Activated gamma-delta T cell (primary cell): ENCODE measurements around the gene DCTN3.
A peak's percentile ranks its signal among the peaks of the same experiment; 100 is the strongest.

Source experiments
- DNase-seq: peaks from one replicate; lab custom pipeline; 2025; lab: John Stamatoyannopoulos, UW

DCTN3 gene

DNA sequence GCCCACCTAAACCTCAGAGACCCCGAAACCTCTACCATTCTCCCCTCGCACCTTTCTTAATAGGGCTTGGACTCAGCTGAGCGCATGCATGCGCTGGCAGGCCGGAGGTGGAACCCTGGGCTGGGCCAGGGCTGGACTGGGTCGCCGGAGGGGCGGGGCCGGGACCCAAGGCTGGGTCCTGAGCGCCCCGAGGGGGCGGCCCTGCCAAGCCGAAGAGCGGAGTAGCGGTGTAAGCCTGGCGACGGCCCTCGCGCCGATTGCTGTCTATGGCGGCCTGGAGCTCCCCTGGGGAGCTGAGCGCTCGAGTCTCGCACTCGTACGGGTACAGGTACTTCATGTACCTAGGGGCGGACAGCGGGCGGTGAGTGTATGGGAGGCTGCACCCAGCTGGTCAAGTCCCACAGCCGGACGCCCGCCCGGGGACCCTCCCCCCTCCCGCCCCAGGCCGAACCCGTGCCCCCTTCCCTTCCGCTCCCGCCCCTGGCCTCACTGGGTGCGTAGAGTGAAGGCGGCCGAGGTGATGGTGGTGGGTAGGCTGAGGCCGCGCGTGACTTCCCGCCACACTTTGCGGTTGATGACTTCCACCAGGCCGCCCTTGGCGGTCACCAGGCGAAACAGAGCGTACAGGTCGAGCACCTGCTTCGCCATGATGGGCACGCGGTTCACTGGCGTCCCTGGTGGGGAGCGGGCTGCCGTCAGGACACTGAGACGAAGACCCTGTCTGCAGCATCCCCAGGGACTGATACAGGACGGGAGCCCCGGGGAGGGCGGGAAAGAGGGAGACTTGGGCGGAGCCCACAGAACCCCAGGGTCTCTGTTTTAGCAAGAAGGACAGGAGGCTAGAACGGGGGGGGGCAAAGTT, 3.3 kb upstream of the DCTN3 start:
- DNase-seq = no peak

DNA sequence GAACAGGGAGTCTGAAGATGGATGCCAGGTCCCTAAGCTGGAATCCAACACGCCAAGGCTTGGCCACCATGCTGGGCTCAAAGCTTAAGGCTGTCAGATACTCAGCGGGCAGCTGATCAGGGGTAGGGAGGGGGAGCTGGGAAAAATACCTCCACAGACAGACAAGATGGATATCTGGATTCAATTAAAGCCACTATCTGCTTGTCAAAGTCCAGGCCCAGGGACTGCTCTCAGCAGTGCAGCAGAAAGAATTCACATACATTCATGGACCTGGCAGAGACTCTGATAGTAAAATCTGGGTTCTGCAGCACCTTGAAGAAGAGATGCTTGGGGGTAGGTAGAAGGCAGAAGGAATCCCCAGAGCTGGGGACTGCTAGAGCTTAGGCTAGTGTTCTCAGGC, 5.2 kb downstream of the DCTN3 start:
- no peak for DNase-seq

DNA sequence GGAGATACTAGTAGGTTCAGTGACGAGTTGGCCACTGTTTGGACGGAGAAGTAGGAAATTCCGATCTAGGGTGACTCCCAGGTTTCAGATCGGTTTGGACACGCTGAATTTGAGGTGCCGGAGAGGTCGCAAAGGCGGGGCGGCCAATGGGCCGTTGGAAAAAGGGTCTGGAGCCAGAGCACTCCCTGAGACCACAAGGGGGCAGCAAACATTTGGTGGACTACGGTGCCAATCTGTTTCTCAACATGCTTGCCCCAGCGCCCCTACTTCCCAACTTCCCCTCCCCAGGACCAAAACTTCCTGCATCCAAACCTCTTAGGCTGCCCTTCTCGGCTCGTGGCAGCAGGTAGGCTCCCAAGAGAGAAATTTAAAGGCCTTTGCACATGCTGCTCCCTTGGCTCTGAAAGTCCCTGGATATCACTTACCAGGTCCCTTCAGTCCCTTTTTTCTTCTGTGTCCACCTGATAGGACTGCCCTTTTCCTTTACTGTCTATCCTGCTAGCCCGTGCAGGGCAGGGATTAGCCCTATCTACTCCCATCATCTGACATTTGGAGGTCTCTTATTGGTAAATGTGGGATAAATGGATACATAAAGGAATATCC, 7.4 kb downstream of the DCTN3 start:
- DNase-seq = no peak

DNA sequence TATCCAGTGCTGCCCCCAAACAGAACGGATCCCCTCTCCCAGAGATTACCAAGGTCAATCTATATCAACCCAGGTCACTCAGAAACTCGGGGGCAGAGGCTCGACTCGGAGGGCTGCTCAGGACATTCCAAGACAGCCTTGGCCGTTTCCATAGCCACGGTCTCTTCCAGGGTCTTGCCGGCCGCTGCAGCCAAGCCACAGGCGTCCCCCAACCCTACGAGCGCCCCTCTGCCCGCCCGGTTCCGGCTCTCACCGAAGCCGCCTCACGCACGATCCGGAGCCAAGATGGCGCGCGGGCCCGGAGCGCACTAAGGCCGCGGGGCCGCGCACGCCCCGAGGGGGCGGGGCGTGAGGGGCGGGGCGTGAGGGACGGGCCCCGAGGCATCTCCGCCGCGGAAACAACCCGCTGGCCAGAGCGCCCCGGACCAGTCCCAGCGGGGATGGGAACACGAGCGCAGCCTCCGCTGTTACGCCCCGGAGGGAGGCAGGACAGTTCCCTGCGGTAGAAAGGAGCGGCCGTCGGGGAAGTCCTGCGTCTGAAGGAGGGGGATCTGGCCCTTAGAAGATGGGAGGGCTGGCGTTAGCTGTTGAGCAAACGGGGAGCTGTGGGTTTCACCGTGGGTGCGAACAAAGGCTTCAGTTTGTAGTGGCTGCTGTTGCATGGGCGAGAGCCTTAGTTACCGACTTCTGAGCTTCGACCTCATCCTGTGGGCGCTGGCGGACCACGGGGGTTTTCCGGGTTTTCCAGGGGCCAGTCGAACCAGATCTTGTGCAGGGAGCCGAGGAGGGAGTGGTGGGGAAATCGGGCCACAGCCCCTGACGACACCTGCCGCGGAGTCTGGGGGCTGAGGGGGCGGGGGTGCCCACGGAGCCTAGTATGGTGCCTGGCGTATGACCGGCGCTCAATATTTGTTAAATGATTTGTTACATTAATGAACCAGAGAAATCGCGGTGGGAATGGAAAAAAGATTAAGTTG, 8.2 kb downstream of the DCTN3 start, which contains the start of gene RPP25L:
TSS of gene RPP25L (minus strand) at position 287 of the 977 bp plus-strand sequence. CDS start 801 bp downstream, outside the sequence.
- DNase-seq = peak; percentile 75

DNA sequence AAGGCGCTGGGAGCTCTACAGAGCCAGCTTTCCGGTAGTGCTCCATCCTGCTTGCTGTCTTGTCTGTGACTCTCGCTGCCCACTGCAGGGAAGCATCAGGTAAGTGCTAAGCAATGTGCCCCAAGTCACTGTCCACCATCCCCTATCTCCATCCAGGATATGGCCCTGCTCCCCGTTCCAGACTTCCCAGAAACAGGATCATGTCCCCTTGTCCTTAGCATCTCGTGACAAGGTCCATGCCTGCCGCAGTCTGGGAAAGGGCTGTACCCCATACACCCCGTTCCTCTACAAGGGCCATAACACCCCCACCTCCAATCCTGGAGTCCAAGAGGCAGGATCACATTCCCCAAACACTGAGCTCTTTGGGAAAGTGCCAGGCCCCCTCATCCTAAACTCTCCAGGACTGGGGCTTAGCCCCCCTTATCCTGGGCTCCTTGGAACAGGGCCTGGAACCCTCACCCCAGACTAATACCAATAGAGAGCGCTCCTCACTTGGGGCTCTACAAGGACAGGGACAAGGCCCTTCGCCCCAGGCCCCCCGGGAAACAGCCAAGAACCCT, 9.0 kb downstream of the DCTN3 start:
- DNase-seq = no peak

GRCh38 chr9:34610434-34611206, 9.7 kb downstream of the DCTN3 start:
- DNase-seq = no peak

GRCh38 chr9:34607331-34607730, 13.0 kb downstream of the DCTN3 start:
- DNase-seq = no peak

DNA sequence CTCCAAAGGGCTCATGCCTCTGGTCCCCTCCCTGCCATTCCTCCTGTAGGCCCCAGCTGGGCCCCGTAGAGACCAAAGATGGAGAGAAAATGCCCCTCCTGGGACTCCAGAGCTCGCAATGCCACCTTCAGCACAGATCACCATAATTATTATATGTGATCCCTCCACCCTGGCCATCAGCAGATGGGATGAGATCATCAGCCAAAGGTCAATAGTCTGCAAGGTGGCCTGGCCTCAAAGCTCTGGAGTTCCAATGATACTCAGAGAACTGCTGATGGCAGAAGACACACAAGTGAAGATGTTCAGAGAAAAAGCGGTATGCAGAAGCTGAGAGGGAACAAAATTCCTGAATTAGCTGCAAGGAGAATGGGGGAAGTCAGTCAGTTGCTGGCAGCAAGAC, 13.4 kb downstream of the DCTN3 start:
- no peak for DNase-seq

GRCh38 chr9:34606190-34606589, 14.1 kb downstream of the DCTN3 start:
- DNase-seq = no peak

- no peak for DNase-seq
Observed at GRCh38 chr9:34603610-34604231, 16.6 kb downstream of the DCTN3 start.

DNA sequence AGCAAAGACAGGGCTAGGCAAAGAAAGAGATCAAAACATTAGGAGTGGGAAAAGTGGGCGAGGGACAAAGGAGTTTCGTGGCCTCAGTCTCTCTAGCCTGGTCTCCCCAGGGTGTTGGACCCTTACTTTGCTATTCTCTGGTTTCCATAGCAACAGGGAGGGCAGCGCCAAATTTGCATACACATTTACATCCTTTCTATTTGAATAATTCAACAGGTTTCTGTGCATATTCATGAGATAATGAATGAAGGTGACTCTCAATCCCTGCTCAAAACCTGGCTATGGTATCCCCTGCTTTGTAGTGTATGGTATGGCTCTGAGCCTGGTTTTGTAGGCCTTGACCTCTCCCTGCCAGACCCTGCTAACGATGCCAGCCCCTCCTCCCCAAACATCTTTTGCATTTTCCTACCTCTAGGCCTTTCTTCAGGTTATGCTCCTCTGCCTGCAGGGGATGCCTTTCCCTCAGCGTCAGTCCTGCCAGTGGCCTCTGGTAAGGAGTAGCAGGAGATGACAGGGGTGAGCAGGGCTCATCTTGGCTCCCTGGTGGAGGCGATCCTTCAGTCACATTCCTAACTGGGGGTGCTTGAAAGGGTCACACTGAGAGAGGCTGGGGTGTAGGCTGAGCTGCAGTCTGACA, 18.2 kb downstream of the DCTN3 start:
- DNase-seq = no peak

GRCh38 chr9:34600908-34601307, 19.4 kb downstream of the DCTN3 start:
- no peak for DNase-seq

GRCh38 chr9:34599546-34599945, 20.7 kb downstream of the DCTN3 start:
- no peak for DNase-seq

DNA sequence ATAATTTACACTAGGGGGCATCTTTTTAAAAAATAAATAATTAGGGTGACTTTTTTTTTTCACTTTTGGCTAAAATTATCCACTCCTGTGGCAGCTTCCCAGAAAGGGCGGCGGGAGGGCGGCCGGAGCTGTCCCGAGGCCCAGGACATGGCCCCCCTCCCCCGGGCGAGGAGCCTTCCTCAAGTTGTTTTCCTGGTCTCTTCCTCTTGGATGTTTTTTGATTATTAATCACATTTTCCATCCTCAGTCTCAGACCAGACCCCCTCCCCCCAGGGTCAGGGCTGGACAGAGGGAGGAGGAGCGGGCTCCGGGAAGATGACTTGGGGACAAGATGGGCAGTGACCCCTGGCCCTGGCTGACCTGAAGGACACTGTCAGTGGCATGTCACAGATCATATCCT, 26.1 kb downstream of the DCTN3 start:
- DNase-seq = no peak

GRCh38 chr9:34592895-34593601, 27.2 kb downstream of the DCTN3 start:
- DNase-seq = no peak

DNA sequence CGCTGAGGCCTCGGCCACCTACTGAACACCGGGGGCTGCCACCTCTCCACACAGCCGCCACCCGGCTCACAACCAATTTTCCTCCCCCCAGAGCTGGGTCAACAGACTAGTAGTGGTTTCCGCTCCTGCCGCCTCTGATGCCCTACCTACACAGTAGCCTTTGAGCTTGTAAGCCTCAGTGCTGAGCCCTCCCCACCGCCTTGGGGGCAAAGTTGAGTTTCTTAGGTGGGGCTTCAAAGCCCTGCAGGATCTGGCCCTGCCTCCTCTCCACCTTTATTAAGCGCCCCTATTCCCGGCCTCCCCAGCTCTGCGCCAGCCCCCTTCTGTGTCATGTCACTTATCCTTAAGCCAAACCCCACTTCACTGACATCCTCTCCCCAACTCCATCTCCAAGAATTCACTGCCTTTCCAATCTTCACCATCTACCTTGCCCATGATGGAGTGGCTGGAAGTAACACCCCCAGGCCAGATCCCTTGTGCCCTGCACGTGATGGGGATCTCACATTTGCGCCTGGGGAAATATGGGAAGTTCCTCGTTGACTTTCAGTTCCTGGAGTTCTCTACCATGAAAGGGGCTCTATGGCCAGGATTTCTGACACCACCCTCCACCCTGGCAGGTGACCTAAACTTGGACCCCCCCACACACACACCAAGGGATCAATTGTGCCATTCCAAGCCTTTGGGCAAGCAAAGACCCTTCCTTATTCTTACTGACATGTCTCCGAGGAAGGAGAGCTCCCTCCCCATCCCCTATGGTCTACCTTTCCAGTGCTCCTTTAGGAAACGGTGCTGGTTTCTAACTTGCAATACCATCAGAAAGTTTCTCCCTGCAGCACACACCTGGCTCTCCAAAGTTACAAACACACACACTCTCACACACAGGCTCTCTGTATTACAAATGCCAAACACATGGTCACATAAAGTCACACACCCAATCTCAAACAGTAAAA, 28.1 kb downstream of the DCTN3 start:
- DNase-seq = no peak

DNA sequence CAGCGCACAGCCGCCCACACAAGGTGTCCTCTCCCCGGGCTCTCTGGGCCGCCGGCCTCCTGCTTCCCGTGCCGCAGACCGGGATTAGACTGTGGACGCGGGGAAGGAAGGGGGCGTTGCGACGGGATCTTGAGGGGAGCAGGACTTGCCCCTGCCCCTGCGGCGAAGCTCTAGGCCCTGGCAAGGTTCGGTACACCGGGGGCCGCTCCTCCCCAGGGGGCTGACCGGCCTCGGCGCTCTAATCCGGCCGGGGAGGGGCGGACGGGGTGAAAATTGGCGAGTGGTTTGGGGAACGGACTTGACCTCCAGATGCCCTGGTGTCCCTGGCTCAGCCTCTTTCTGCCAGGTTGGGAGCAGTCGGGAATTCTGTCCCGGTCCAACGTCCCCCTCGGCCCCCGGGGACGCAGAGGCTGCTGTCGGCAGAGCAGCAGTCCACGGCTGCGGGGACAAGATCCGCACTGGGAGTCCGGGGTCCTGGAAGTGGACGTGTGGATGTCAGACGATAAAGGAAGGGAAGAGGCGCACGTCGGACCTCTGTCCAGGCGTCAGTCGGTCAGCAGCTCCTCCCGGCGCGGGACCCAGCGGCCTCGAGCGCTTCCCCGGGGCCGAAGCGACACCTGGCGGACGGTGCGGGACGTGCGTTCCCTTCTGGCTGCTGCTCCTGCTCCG, 28.9 kb downstream of the DCTN3 start:
- DNase-seq = peak; percentile 48
